Endothelial cell of umbilical vein (primary cell): ENCODE results near the gene FGD6. TPM values are rescaled to one million over a fixed set of nuclear protein-coding genes. Genes with fewer than 3 reads are reported as not detected.

ENCODE experiments used
- Bru-seq: library from RNA; stranded (reverse); fragments of 400-500 nt; gene quantifications from one replicate; lab custom pipeline; 2021; lab: Mats Ljungman, UMichigan
- BruChase-seq, 2 experiments: library from RNA; stranded (reverse); fragments of 400-500 nt; gene quantifications; one replicate each; lab custom pipeline; 2021; lab: Mats Ljungman, UMichigan
- BruUV-seq: library from RNA; stranded (reverse); fragments of 400-500 nt; replicated peaks from 2 replicates; lab custom pipeline; 2021; lab: Mats Ljungman, UMichigan
- CTCF ChIA-PET: fragments of 300-600, 350-600 bp; sonication (Branson Sonifier 250); formaldehyde crosslinking; loops from one replicate; lab custom pipeline; 2021; ENCODE audit warnings: antibody characterized with exemption, inconsistent platforms; lab: Charles Lee
- POLR2A ChIA-PET: fragments of 300-600, 350-600 bp; sonication (Branson Sonifier 250); formaldehyde crosslinking; loops from one replicate; lab custom pipeline; 2021; ENCODE audit warnings: antibody characterized with exemption, inconsistent platforms; lab: Charles Lee
- DNase-seq: peaks from one replicate; pipeline ENCODE4 v3.0.0-alpha.2; 2011; ENCODE audit warnings: low read depth, low spot score
- FAIRE-seq: peaks from 2 replicates; lab custom pipeline; 2011; peaks lifted over from hg19 to GRCh38; lab: Jason Lieb, UNC
- H2AFZ ChIP-seq: 2 replicates; pipeline ENCODE4 v1.6.0; 2012; ENCODE audit warnings: low read depth, low read length, control low read depth, inconsistent platforms
- H3K27ac ChIP-seq: 2 replicates; pipeline ENCODE4 v1.5.1; 2011; ENCODE audit warnings: low read depth, mild to moderate bottlenecking, control low read depth, low read length, moderate library complexity; ENCODE audit not compliant: insufficient read depth
- H3K27me3 ChIP-seq, 2 experiments: 2 replicates each; pipeline versions ENCODE4 v1.6.0 to v1.6.1; 2011; ENCODE audit warnings: low read length in 2 of 2, mixed read lengths in 1 of 2; ENCODE audit not compliant: control insufficient read depth in 2 of 2, insufficient read depth in 2 of 2
- H3K36me3 ChIP-seq, 2 experiments: 2 replicates in 1 of 2; 3 replicates in 1 of 2; pipeline ENCODE4 v1.5.1; 2011; ENCODE audit warnings: low read length in 2 of 2, mild to moderate bottlenecking in 1 of 2, moderate library complexity in 1 of 2; ENCODE audit not compliant: control insufficient read depth in 2 of 2, insufficient read depth in 2 of 2; ENCODE audit errors: extremely low read depth in 1 of 2
- H3K4me1 ChIP-seq: 3 replicates; pipeline ENCODE4 v1.5.1; 2011; ENCODE audit warnings: mild to moderate bottlenecking, low read length; ENCODE audit not compliant: control insufficient read depth, insufficient read depth; ENCODE audit errors: extremely low read depth
- H3K4me2 ChIP-seq: 2 replicates; pipeline ENCODE4 v1.6.1; 2011; ENCODE audit warnings: low read length, control low read depth, mixed read lengths; ENCODE audit not compliant: insufficient read depth
- H3K4me3 ChIP-seq, 3 experiments: fragments of 200-600 bp in 1 of 3; sonication (generic), shearing (Covaris generic) in 1 of 3; replicated peaks in 1 of 3; 2 replicates each; pipeline ENCODE4 v1.5.1; 2011 to 2016; ENCODE audit warnings: control low read depth in 3 of 3, low read length in 3 of 3, mild to moderate bottlenecking in 2 of 3, inconsistent platforms in 1 of 3, low read depth in 1 of 3, moderate library complexity in 1 of 3; ENCODE audit not compliant: insufficient read depth in 1 of 3
- H3K79me2 ChIP-seq: 2 replicates; pipeline ENCODE4 v1.6.0; 2012; ENCODE audit warnings: low read length, inconsistent platforms; ENCODE audit not compliant: control insufficient read depth, insufficient read depth
- H3K9ac ChIP-seq: replicated peaks from 2 replicates; pipeline ENCODE3; 2011; ENCODE audit warnings: low read length, control low read depth; ENCODE audit not compliant: insufficient read depth; ENCODE audit errors: extremely low read depth
- H3K9me1 ChIP-seq: replicated peaks from 3 replicates; pipeline ENCODE4 v1.6.0; 2011; ENCODE audit warnings: mild to moderate bottlenecking, low read length; ENCODE audit not compliant: control insufficient read depth, insufficient read depth; ENCODE audit errors: extremely low read depth
- H3K9me3 ChIP-seq: replicated peaks from 2 replicates; pipeline ENCODE4 v1.5.1; 2012; ENCODE audit warnings: low read length, inconsistent platforms; ENCODE audit not compliant: control insufficient read depth, insufficient read depth
- H4K20me1 ChIP-seq: replicated peaks from 2 replicates; pipeline ENCODE3; 2011; ENCODE audit warnings: mild to moderate bottlenecking, low read length; ENCODE audit not compliant: control insufficient read depth, insufficient read depth; ENCODE audit errors: extremely low read depth
- EZH2 ChIP-seq: IDR thresholded peaks from 2 replicates; pipeline ENCODE4 v1.6.1; 2012; ENCODE audit warnings: borderline replicate concordance, low read depth, mild to moderate bottlenecking, moderate library complexity, low read length, inconsistent platforms; ENCODE audit not compliant: severe bottlenecking
- GATA2 ChIP-seq: IDR thresholded peaks from 2 replicates; pipeline ENCODE4 v1.7.0; 2011; ENCODE audit warnings: low read depth, mild to moderate bottlenecking, moderate library complexity, mixed read lengths, low read length; ENCODE audit not compliant: insufficient read length, insufficient read depth
- POLR2A ChIP-seq: IDR thresholded peaks from 2 replicates; pipeline ENCODE4 v1.6.1; 2012; ENCODE audit warnings: low read depth, mild to moderate bottlenecking, control low read depth, low read length
- POLR2AphosphoS5 ChIP-seq: IDR thresholded peaks from 2 replicates; pipeline ENCODE4 v1.6.1; 2012; ENCODE audit warnings: low read depth, mild to moderate bottlenecking, control low read depth, low read length, moderate library complexity; ENCODE audit not compliant: insufficient read depth
- dilution Hi-C: fragments of 300-500 bp; cut with MboI; formaldehyde crosslinking; loops from one replicate; pipeline ENCODE4 v1.15.0; 2019; ENCODE audit warnings: low sequenced_read_pairs; ENCODE audit not compliant: extremely low pct_ligation_motif_present
- intact Hi-C: fragments of 100-400 bp; cut with micrococcal nuclease; formaldehyde crosslinking; loops from one replicate; pipeline ENCODE4 v1.10.0; 2022
- long read RNA-seq: library from polyadenylated mRNA; stranded (forward); transcript quantifications from one replicate; pipeline ENCODE4 v2.0.0, GENCODE V29; 2021
- polyA minus RNA-seq, 3 experiments: library from RNA; depleted of rRNA, polyadenylated mRNA; stranded (reverse); fragments of >200 nt; gene quantifications; 1 replicate in 1 of 3; 2 replicates in 2 of 3; pipeline ENCODE4 v1.2.3, GENCODE V29; 2011
- polyA plus RNA-seq, 4 experiments: library from polyadenylated mRNA; depleted of rRNA in 3 of 4; stranded (reverse) in 3 of 4; unstranded in 1 of 4; fragments of >200 nt; gene quantifications; 2 replicates each; pipeline versions ENCODE4 v1.2.1 to v1.2.3, GENCODE V29; 2011 to 2012; ENCODE audit warnings: missing spikeins in 1 of 4
- total RNA-seq: library from RNA; stranded (reverse); gene quantifications from 2 replicates; pipeline ENCODE4 v1.2.3, GENCODE V29; 2021
- TF ChIP-seq, protein P1 (sequence below), 2 donors: IDR thresholded peaks; 1 replicate in 1 of 2; 2 replicates in 1 of 2; pipeline ENCODE4 v1.5.1; 2011; ENCODE audit warnings: low read length in 2 of 2, mild to moderate bottlenecking in 2 of 2, moderate library complexity in 2 of 2, control low read depth in 1 of 2, inconsistent platforms in 1 of 2, low read depth in 1 of 2; ENCODE audit not compliant: insufficient read depth in 1 of 2; ENCODE audit errors: extremely low read depth in 1 of 2
- TF ChIP-seq, protein P2 (sequence below): IDR thresholded peaks from 2 replicates; pipeline ENCODE4 v1.6.1; 2011; ENCODE audit not compliant: insufficient read depth, insufficient read length

Gene FGD6
- total RNA-seq = 14.0 and 17.8 TPM in 2 replicates
- 5.7 and 5.9 TPM in 2 replicates for polyA plus RNA-seq
- 3.4 and 4.0 TPM in 2 replicates for polyA plus RNA-seq (2011; cell fraction: cytosol; rRNA removed)
- polyA plus RNA-seq (2011; cell fraction: nucleus; rRNA removed) = 20.7 and 24.2 TPM in 2 replicates
- polyA plus RNA-seq (2012) = 10.1 and 10.8 TPM in 2 replicates
- 12.2 and 12.3 TPM in 2 replicates for polyA minus RNA-seq
- 9.4 TPM for polyA minus RNA-seq (2011; cell fraction: cytosol; rRNA and poly(A)+ RNA removed)
- polyA minus RNA-seq (2011; cell fraction: nucleus; rRNA and poly(A)+ RNA removed) = 27.2 and 36.2 TPM in 2 replicates
- percentile 72 among the genes with signal in this experiment for Bru-seq, nascent RNA
- BruChase-seq, experiment 1, labeled RNA remaining after a 6-hour chase = percentile 63 among the genes with signal in this experiment
- percentile 68 among the genes with signal in this experiment for BruChase-seq, experiment 2, labeled RNA remaining after a 2-hour chase
- long read RNA-seq, partial matches to known transcripts = 3 of 9 reads
- long read RNA-seq, other reads (novel, unspliced or antisense) = 5 of 9 reads

DNA sequence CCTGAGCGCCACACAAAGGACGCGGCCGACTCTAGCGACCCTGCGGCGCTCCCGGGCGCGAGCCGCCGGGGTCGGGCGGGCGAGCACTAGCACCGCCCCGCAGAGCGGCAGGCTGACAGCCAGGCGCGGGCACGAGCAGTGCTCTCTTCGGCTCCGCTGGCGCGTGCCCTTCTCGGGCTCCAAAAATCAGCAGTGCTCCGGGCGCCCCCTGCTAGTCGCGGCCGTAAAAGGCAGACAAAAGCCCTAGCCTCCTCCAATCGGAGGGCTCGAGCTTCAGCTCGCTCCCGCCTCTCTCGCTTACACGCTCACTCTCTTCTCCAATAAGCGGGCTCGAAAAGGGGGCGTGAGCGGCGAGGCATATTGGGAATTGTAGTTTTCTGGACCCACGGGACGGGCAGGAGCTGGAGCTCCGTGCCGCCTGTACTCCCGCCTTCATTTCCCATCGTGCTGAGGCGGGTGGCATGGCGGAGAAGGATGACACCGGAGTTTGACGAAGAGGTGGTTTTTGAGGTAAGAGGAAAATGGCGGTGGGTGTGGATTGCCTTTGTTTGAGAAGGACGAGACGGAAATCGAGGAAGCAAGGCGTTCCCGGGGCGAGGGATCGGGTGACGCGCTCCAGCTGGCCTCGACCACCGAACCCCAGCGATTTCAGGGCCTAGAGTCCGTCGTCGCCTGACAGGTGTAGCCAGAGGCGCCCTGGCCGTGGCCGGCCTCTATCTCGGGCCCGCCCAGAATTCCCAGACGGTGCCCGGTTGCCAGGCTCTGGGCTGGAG is at the start of gene FGD6, which contains the start of gene VEZT:
FGD6 (minus strand) TSS at position 91 of the 773 bp plus-strand sequence. CDS start 227 bp downstream, outside the sequence.
VEZT (plus strand) TSS at position 431 of the 773 bp plus-strand sequence; CDS start at position 475, 44 bp downstream.
- no TSS peak for BruUV-seq
- Histone ChIP-seq H3K4me3 (peak within 1 kb of the TSS; percentile 81 to 99 (median 94)), H4K20me1 (no peaks in the 10 kb centered on the region), H3K9ac (peak within 1 kb of the TSS; percentile 97), H3K79me2 (peaks cover 79% of the 10 kb centered on the region), H3K4me1 (peaks cover 37% of the 10 kb centered on the region), H3K9me1 (no peaks in the 10 kb centered on the region), H3K9me3 (no peaks in the 10 kb centered on the region), H3K27me3 (no peaks in the 10 kb centered on the region), H3K36me3 (no peaks in the 10 kb centered on the region), H2AFZ (peak within 1 kb of the TSS; percentile 68), H3K4me2 (peak within 1 kb of the TSS; percentile 100), H3K27ac (peak within 1 kb of the TSS; percentile 88)
- intact Hi-C loops = loop anchor here (1.0 to 10.0 kb wide), 14 partner anchors 14 to 671 kb away; partner anchors contain the start of genes METAP2 and NDUFA12
- CTCF ChIA-PET = interaction anchor here (0.6 to 5.9 kb wide), 30 partner anchors 10 to 456 kb away, joined by 3 to 91 read pairs (median 4); partner anchors contain the start of gene NR2C1
- POLR2A ChIA-PET = interaction anchor here (0.6 to 1.5 kb wide), 6 partner anchors 42 to 256 kb away, joined by 3 to 7 read pairs (median 4); partner anchors contain the start of genes METAP2 and NR2C1
- dilution Hi-C loops = loop anchor here (25.0 kb wide), 1 partner anchor 105 kb away; no protein-coding TSS in a partner anchor
- FAIRE-seq = peak; percentile 84
- peak; percentile 100 for DNase-seq
- peak; percentile 86 for TF ChIP-seq POLR2A
- no peak for TF ChIP-seq EZH2
- TF ChIP-seq, protein P1, sequence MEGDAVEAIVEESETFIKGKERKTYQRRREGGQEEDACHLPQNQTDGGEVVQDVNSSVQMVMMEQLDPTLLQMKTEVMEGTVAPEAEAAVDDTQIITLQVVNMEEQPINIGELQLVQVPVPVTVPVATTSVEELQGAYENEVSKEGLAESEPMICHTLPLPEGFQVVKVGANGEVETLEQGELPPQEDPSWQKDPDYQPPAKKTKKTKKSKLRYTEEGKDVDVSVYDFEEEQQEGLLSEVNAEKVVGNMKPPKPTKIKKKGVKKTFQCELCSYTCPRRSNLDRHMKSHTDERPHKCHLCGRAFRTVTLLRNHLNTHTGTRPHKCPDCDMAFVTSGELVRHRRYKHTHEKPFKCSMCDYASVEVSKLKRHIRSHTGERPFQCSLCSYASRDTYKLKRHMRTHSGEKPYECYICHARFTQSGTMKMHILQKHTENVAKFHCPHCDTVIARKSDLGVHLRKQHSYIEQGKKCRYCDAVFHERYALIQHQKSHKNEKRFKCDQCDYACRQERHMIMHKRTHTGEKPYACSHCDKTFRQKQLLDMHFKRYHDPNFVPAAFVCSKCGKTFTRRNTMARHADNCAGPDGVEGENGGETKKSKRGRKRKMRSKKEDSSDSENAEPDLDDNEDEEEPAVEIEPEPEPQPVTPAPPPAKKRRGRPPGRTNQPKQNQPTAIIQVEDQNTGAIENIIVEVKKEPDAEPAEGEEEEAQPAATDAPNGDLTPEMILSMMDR (IDR thresholded peaks at IDR 0.05; ENCODE audit: extremely low read depth in 1 of 2, insufficient read depth in 1 of 2, low read depth in 1 of 2, low read length in 2 of 2) = peak; percentile 61 to 70
- TF ChIP-seq POLR2AphosphoS5 = peak; percentile 72
- TF ChIP-seq, protein P2, sequence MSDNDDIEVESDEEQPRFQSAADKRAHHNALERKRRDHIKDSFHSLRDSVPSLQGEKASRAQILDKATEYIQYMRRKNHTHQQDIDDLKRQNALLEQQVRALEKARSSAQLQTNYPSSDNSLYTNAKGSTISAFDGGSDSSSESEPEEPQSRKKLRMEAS = peak; percentile 16
- TF ChIP-seq GATA2 = no peak
